22Rv1 (cell line): ENCODE data around the gene MCM9.

Source experiments
- ZFX ChIP-seq: fragments of 450-650 bp; IDR thresholded peaks from 2 replicates; pipeline ENCODE4 v1.6.1; 2017; ENCODE audit warnings: antibody characterized with exemption, borderline replicate concordance
- TF ChIP-seq, protein P1 (sequence below): fragments of 450-650 bp; IDR thresholded peaks from 2 replicates; pipeline ENCODE4 v1.5.1; 2017; ENCODE audit warnings: mild to moderate bottlenecking

GRCh38 chr6:118815495-118815894, 119.5 kb downstream of the MCM9 start:
- TF ChIP-seq, protein P1, sequence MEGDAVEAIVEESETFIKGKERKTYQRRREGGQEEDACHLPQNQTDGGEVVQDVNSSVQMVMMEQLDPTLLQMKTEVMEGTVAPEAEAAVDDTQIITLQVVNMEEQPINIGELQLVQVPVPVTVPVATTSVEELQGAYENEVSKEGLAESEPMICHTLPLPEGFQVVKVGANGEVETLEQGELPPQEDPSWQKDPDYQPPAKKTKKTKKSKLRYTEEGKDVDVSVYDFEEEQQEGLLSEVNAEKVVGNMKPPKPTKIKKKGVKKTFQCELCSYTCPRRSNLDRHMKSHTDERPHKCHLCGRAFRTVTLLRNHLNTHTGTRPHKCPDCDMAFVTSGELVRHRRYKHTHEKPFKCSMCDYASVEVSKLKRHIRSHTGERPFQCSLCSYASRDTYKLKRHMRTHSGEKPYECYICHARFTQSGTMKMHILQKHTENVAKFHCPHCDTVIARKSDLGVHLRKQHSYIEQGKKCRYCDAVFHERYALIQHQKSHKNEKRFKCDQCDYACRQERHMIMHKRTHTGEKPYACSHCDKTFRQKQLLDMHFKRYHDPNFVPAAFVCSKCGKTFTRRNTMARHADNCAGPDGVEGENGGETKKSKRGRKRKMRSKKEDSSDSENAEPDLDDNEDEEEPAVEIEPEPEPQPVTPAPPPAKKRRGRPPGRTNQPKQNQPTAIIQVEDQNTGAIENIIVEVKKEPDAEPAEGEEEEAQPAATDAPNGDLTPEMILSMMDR = no peak
- no peak for TF ChIP-seq ZFX
